ENCODE measurements around the gene C5orf46.
"Not testable (repeated sequence)": the region's sequence is repeated elsewhere in the genome, so short reads cannot be mapped to it uniquely, and the experiment has no call there.

C5orf46 gene

GRCh38 chr5:147893820-147894219 is 12.5 kb downstream of the C5orf46 start:
- no peak for DNase-seq (ENCODE audit: low read depth in 2 of 2)

- no peak for DNase-seq (ENCODE audit: low read depth in 2 of 2)
Observed at GRCh38 chr5:147892696-147893296, 13.5 kb downstream of the C5orf46 start.

- DNase-seq (ENCODE audit: low read depth in 2 of 2): no peak
Observed at GRCh38 chr5:147887930-147888329, 18.4 kb downstream of the C5orf46 start.

DNA sequence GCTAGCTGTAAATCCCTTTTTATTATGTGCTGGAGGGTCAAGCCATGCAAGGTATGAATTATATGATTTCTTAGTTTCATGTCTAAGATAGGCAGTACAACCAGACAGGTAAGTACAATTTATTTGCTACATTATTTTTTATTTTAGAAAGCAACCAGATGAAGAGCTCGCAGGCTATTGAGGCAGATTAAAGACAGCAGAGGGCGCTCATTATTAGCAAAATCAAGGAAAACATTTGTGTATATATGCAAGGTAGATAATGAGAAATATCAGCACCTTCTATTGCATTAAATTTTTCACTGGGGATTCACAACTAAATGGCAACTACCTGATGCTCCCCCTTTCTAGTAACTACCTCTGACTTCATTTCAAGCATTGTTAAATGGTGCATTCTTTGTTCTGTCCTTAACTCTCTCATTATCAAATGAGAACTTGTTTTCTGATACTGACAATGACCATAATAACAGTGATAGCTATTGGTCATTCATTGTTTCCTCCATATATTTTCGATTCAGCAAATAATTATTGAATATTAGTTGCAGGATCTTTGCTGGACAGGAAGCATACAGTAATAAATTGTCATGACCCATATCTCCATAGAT is 19.2 kb downstream of the C5orf46 start:
- DNase-seq (ENCODE audit: low read depth in 2 of 2): no peak

DNA sequence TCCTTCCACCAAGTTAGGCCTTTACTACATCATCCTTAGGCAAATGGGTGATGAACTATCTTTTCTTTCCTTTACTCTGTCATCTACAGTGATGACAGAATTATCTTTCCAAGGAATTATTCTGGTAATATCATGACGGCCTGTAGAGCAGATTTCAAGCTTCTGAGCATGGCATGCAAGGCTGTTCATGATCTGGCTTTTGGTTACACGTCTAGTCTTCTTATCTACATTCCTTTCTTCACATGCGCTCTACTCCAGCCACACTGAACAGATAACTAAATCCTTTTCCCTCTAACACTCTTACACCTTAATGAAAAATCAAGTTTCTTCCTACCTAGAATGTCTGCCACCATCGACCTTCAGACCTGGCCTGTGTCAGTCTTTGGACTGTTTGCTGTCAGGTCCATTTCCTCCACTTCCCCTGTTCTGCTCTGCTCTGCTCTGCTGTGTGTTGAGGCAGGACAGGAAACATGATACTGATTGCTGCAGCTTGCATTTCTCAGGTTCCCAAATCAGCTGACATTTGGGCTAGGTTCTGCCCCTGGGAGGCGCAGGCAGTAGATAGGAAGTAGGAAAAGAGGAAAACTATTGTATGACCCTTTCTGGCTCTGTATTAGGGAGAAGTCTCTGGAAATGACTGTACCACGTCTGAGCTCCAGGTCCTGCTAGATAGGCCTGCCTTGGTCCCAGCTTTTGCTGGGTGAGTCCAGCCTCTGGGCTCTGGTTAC is 23.6 kb downstream of the C5orf46 start:
- no peak for DNase-seq (ENCODE audit: low read depth in 2 of 2)

- no peak for DNase-seq (ENCODE audit: low read depth in 2 of 2)
Observed at GRCh38 chr5:147880487-147880886, 25.9 kb downstream of the C5orf46 start.

- DNase-seq (ENCODE audit: low read depth in 2 of 2): no peak
Observed at GRCh38 chr5:147879784-147880183, 26.6 kb downstream of the C5orf46 start.

GRCh38 chr5:147878066-147878759 is 28.1 kb downstream of the C5orf46 start, which contains the start of gene SCGB3A2:
Gene SCGB3A2 (plus strand): TSS chr5:147878711. CDS start chr5:147878804, 93 bp downstream.
- DNase-seq (ENCODE audit: low read depth in 2 of 2): no peak

GRCh38 chr5:147876626-147877025 is 29.7 kb downstream of the C5orf46 start:
- no peak for DNase-seq (ENCODE audit: low read depth in 2 of 2)

DNA sequence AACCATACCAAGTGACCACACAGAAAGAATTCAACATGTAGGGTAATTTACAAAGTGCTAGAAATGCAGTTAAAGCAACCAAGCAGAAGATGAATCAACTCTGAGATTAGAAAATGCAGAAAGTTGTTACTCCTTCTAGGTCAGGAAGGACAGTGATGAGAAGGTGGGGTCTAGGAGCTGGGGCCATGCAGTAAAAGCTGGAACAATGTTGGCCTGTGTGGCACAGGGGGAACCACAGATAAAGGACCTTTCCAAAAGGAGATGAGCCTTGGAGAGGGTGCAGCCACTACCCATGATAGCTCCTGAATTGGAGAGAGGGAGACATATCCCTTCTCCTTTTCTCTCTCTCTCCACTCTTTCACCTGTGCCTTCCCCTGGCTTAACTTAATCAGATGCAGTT is 30.2 kb downstream of the C5orf46 start:
- no peak for DNase-seq (ENCODE audit: low read depth in 2 of 2)

- DNase-seq (ENCODE audit: low read depth in 2 of 2): no peak
Observed at GRCh38 chr5:147874910-147875367, 31.4 kb downstream of the C5orf46 start.

DNA sequence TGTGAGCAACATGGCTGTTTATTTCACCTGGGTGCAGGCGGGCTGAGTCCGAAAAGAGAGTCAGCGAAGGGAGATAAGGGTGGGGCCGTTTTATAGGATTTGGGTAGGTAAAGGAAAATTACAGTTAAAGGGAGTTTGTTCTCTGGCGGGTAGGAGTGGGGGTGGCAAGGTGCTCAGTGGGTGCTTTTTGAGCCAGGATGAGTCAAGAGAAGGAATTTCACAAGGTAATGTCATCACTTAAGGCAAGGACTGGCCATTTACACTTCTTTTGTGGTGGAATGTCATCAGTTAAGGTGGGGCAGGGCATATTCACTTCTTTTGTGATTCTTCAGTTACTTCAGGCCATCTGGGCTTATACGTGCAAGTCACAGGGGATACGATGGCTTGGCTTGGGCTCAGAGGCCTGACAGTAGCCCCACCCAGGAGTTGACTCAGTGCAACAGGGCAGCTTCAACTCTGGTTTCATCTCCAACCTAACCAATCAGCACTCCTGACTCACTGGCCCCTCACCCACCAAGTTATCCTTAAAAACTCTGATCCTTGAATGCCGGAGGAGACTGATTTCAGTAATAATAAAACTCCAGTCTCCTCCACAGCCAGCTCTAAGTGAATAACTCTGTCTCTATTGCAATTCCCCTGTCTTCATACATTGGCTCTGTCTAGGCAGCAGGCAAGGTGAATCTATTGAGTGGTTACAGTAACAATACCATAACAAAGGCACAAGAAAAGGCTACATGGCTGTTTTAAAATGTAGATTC is 32.0 kb downstream of the C5orf46 start:
- DNase-seq (ENCODE audit: low read depth in 2 of 2): not testable (repeated sequence)

DNA sequence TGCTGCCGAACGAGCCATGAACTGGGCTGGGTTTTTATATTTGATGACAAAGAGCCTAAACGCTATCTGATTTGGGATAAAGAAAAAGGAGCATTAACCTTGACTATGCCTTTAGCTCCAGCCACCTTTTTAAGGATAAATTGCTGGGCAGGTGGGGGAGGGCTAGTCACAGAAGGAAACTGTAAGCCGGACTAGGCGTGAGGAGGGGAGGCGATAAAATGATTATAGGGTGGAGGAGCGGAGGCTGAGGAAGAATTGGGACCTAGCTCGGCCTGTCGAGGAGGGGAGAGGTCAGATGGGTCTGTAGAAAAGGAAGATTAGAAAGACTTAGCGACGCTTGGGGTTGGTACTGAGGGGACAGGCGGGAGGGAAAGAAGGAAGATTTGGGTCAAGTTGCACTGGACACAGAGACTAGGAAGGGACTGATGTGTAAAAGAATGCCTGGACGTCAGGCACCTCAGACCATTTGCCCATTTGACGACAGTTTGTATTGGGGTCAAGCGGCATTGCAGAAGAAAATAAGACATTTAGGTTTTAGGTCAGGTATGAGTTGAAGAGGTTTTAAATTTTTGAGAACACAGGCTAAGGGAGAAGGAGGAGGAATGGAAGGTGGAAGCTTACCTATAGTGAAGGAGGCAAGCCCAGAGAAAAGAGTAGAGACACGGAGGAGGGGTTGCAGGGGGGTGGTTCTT is 33.4 kb downstream of the C5orf46 start:
- DNase-seq (ENCODE audit: low read depth in 2 of 2): not testable (repeated sequence)

DNA sequence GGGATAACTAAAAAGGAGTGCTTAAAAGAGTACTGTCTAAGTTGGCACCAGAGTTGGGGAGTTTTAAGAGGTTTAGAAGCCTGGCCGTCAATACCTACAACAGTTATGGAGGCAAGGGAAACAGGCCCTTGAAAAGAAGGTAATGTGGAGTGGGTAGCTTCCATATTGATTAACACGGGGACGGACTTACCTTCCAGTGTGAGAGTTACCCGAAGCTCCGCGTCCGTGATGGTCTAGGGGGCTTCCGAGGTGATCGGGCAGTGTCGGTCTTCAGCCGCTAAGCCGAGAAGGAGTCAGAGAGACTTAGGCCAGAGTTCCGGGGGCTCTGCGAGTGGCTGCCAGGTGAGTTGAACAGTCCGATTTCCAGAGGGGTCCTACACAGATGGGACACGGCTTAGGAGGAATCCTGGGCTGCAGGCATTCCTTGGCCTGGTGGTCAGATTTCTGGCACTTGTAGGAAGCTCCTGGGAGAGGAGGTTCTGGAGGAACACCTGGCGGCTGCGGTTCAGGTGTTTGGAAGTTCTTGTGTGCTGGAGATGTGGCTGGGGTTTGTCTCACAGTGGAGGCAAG is 34.3 kb downstream of the C5orf46 start:
- not testable (repeated sequence) for DNase-seq (ENCODE audit: low read depth in 2 of 2)

GRCh38 chr5:147869892-147870291 is 36.4 kb downstream of the C5orf46 start:
- DNase-seq (ENCODE audit: low read depth in 2 of 2): not testable (repeated sequence)

GRCh38 chr5:147869112-147869511 is 37.2 kb downstream of the C5orf46 start:
- DNase-seq (ENCODE audit: low read depth in 2 of 2): no peak

- DNase-seq (ENCODE audit: low read depth in 2 of 2): no peak
Observed at GRCh38 chr5:147863454-147864158, 42.7 kb downstream of the C5orf46 start.

DNA sequence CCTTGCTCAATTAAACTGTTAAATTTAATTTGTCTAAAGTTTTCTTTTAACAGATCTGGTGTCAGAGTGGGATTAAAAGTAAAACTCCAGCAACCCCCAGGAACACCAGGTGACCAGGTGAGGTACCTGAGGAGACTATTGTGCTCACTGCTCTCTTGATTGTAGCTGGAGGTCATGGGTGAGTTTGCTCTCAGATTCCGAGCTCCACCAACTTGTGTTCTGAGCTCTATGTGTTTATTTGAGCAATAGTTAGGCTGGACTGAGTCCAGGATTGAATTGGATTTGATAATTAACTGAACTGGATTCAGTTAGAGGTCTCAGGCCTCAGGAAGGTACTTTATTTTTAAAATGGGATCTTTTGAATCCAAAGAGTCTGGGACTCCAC is 45.7 kb downstream of the C5orf46 start:
- no peak for DNase-seq (ENCODE audit: low read depth in 2 of 2)

DNA sequence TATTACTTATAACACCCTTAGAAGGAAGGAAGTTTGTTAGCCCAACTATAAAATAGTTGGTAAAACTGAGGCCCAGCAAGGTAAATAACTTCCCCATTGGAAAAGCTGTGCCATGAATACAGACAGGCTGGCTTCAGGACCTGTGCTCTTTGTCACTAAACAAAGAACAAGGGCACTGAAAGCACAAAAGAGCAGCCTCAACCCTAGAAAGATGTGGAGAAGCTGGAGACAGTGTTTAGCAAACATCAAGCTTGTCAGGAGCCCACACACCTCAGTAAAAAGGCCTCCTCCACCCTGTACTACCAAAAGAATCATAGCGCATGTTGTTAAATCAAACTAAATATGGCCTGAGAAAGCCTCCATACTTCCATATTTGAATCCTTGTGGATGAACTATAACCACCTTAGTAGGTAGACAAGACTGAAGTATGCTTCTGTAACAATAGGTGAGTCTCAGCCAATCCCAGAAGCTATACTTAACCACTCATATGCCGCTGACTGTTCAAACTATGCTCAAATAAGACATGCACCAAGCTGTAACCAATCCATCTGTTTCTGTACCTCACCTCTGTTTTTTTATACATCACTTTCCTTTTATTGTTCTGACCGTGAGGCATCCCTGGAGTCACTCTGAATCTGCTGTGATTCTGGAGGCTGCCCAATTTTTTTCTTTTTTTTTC is 46.2 kb downstream of the C5orf46 start:
- DNase-seq (ENCODE audit: low read depth in 2 of 2): no peak

Data from fibroblast of skin of left quadriceps (primary cell).